Measurements from ENCODE around the gene CDK14.

CDK14 gene

DNA sequence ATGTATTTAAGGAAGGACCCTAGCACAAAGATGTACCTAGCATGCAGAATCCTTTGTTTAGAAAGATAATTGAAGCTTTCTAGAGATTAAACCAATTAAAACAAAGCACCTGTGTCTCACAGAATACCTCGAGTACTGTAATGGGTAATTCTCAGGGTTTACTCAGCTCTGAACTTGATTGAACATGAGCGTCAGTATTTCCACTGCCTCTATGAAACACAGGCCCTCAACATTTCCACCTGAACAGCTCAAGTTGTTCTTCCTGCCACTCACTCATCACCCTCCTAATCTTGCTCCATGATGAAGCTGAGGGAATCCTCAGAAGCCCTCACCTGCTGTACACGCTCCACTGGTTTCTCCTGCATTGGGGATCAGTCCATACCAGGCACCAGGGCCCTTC lies 634.4 kb downstream of the CDK14 start:
- Histone ChIP-seq H3K4me3 (ENCODE audit: extremely low read depth, insufficient read depth, low read length, poor library complexity, severe bottlenecking) (no peak overlapping the region), H3K36me3 (ENCODE audit: control insufficient read depth, insufficient read depth, low read length) (no peaks in the 10 kb centered on the region), H3K27ac (ENCODE audit: low read depth, low read length, severe bottlenecking) (no peak overlapping the region), H3K4me1 (ENCODE audit: control insufficient read depth, insufficient read depth, low read length, poor library complexity, severe bottlenecking) (peaks cover 10% of the 10 kb centered on the region), H3K9me3 (ENCODE audit: control insufficient read depth, low read length) (no peaks in the 10 kb centered on the region)
- 86 to 94% methylated on average over 2 to 3 of the region's 3 CpGs for WGBS, 2 experiments (ENCODE audit: insufficient coverage in 2 of 2)

DNA sequence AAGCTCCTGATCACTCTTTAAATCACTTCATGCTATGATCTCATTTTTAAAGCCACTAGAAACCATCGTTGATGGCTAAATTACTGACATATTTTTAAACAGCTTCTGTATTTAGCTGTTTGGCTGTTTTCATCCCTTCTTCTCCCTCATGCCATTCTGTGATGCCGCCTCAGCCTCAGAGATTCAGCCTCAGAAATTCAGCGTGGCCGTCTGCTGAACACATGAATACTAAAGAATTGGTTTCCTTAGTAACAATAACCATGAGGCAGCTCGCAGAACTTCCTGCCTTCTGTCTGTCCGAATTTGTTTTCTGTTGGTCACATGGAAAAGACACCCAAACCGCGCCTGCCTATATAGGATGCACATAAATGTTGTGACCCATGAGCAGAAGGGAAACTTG lies 637.1 kb downstream of the CDK14 start:
- H3K9me3 ChIP-seq (ENCODE audit: control insufficient read depth, low read length), result no peaks in the 10 kb centered on the region
- no peaks in the 10 kb centered on the region for H3K4me1 ChIP-seq (ENCODE audit: control insufficient read depth, insufficient read depth, low read length, poor library complexity, severe bottlenecking)
- no peak overlapping the region for H3K27ac ChIP-seq (ENCODE audit: low read depth, low read length, severe bottlenecking)
- H3K4me3 ChIP-seq (ENCODE audit: extremely low read depth, insufficient read depth, low read length, poor library complexity, severe bottlenecking), result no peak overlapping the region
- 83 to 84% methylated on average over 8 of the region's 8 CpGs for WGBS, 2 experiments (ENCODE audit: insufficient coverage in 2 of 2)
- H3K36me3 ChIP-seq (ENCODE audit: control insufficient read depth, insufficient read depth, low read length), result no peaks in the 10 kb centered on the region

DNA sequence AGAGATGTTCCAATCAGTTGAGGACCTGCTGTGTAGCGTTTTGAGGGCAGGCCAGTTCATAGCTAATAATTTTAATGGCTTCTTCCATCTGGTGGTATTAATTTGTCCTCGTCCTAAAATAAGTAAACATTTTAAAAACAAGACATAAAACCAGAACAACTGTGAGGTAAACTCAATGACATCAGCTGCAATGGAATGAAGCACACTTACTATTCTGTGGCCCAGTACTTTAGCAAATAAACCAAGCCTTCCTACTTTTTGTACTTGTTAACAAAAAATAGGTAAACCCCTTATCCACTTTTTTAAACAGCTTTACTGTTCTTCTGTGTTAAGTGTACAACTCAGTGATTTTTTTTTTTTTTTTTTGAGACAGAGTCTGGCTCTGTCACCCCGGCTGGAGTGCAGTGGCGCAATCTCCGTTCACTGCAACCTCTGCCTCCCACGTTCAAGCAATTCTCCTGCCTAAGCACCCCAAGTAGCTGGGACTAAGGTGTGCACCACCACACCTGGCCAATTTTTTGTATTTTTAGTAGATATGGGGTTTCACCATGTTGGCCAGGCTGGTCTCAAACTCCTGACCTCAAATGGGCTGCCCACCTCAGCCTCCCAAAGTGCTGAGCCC lies 639.2 kb downstream of the CDK14 start:
- 85% methylated on average over 2 of the region's 6 CpGs; no CpG with 5 or more reads in 1 of the 2 experiments for WGBS, 2 experiments (ENCODE audit: insufficient coverage in 2 of 2)
- Histone ChIP-seq H3K36me3 (ENCODE audit: control insufficient read depth, insufficient read depth, low read length) (no peaks in the 10 kb centered on the region), H3K4me1 (ENCODE audit: control insufficient read depth, insufficient read depth, low read length, poor library complexity, severe bottlenecking) (peaks cover 10% of the 10 kb centered on the region), H3K4me3 (ENCODE audit: extremely low read depth, insufficient read depth, low read length, poor library complexity, severe bottlenecking) (no peak overlapping the region), H3K9me3 (ENCODE audit: control insufficient read depth, low read length) (no peaks in the 10 kb centered on the region), H3K27ac (ENCODE audit: low read depth, low read length, severe bottlenecking) (no peak overlapping the region)

DNA sequence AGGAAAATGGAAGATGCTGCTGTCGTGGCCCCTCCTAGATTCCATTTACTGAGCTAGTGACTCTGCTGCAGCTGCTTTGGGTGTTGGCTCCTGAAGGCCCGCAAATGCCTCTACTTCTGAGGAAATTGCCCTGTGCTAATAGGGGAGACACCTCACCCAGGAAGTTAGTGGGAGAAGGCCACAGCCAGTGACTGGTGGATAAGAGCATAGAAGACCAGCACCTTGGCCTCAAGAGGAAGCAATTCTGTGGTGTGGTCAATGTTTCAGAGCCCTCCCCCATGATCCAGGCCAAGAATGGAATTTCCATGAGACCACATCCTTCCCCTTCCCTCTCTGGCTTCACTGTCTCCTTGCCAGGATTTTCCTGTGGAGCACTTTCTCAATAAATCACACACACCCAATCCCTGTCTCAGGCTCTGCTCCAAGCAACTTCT lies 643.1 kb downstream of the CDK14 start:
- Histone ChIP-seq H3K36me3 (ENCODE audit: control insufficient read depth, insufficient read depth, low read length) (no peaks in the 10 kb centered on the region), H3K4me3 (ENCODE audit: extremely low read depth, insufficient read depth, low read length, poor library complexity, severe bottlenecking) (no peak overlapping the region), H3K27ac (ENCODE audit: low read depth, low read length, severe bottlenecking) (no peak overlapping the region), H3K4me1 (ENCODE audit: control insufficient read depth, insufficient read depth, low read length, poor library complexity, severe bottlenecking) (peaks cover 15% of the 10 kb centered on the region), H3K9me3 (ENCODE audit: control insufficient read depth, low read length) (no peaks in the 10 kb centered on the region)
- 100% methylated on average over 2 of the region's 2 CpGs for WGBS, 2 experiments (ENCODE audit: insufficient coverage in 2 of 2)

DNA sequence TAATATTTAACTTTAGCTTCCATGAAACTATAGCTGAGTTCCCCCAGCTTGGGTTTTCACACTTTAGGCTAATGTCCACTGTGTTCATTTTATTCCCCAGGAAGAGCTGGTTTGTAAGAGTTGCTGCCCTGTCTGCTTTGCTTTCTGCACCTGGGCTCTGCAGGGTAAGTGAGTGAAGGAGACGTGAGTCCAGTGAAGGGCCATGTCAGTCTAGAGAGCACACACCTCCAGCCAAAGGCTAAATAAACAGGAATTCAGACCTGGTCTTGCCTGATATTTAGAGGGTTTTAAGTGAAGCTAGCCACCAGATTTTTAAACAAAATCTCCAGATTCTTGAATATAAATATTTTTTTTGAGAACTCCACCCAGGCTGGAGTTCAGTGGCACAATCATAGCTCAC lies 643.7 kb downstream of the CDK14 start:
- no peak overlapping the region for H3K27ac ChIP-seq (ENCODE audit: low read depth, low read length, severe bottlenecking)
- 100% methylated on average over 1 of the region's 1 CpG; no CpG with 5 or more reads in 1 of the 2 experiments for WGBS, 2 experiments (ENCODE audit: insufficient coverage in 2 of 2)
- no peak overlapping the region for H3K4me3 ChIP-seq (ENCODE audit: extremely low read depth, insufficient read depth, low read length, poor library complexity, severe bottlenecking)
- no peaks in the 10 kb centered on the region for H3K9me3 ChIP-seq (ENCODE audit: control insufficient read depth, low read length)
- H3K4me1 ChIP-seq (ENCODE audit: control insufficient read depth, insufficient read depth, low read length, poor library complexity, severe bottlenecking), result peaks cover 15% of the 10 kb centered on the region
- no peaks in the 10 kb centered on the region for H3K36me3 ChIP-seq (ENCODE audit: control insufficient read depth, insufficient read depth, low read length)

DNA sequence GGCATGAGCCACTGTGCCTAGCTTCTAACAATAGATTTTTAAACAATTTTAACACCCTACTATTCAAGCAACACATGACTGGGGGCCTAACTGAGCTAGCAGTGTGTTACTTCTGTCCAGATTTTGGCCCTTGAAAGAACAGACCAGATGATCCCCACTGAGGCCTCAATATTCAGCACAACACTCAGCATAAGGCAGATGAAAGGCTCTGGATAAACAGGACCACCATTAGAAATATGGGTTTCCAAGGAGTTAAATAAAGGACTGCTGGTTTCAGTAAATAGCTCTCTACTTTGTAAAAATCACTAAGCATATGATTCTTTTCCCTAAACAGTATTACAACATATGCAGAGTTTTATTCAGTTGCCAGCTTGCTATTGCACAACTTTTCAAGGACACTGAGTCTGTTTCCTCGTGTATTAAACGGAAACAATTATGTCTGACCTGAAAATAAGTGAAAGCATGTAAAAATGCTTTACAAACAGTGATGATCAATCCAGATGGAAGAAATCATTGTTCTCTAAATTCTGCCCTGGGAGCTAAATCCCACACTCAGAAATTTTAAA lies 644.3 kb downstream of the CDK14 start:
- Histone ChIP-seq H3K27ac (ENCODE audit: low read depth, low read length, severe bottlenecking) (no peak overlapping the region), H3K4me1 (ENCODE audit: control insufficient read depth, insufficient read depth, low read length, poor library complexity, severe bottlenecking) (peaks cover 15% of the 10 kb centered on the region), H3K36me3 (ENCODE audit: control insufficient read depth, insufficient read depth, low read length) (no peaks in the 10 kb centered on the region), H3K4me3 (ENCODE audit: extremely low read depth, insufficient read depth, low read length, poor library complexity, severe bottlenecking) (no peak overlapping the region), H3K9me3 (ENCODE audit: control insufficient read depth, low read length) (no peaks in the 10 kb centered on the region)
- 76 to 93% methylated on average over 2 of the region's 2 CpGs for WGBS, 2 experiments (ENCODE audit: insufficient coverage in 2 of 2)

DNA sequence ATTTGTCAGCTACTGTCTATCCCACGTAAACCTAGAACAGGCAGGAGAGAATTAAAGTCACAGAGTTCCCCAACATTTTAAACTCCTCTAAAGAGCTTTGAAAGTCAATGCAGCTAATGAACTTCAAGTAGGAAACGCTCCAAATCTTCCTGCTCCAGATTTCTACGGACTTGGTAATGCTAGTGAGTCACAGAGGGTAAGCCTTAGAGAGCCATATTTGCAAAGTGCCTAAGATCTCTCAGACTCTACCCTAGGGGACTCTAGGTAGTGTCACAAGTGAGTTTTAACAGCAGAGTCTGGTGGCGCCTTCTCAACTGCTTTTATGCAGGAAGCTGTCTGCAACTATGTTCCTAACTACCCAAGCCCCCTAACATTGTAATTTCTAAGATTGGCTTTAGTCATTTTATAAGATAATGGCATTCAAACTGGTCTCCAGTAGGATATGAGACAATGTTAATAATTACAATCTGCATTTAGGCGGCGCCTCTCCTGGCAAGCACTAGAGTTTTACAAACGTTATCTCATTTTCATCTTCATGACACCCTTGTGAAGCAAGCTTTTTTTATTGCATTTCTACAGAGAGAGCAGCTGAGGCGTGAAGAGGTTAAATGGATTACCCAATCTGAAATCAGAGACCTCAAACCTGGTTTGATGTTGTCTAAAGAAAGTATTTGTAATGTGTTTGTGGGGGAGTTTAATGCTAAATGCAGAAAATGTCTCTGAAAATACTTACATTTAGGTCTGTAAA lies 646.1 kb downstream of the CDK14 start:
- Histone ChIP-seq H3K27ac (ENCODE audit: low read depth, low read length, severe bottlenecking) (no peak overlapping the region), H3K9me3 (ENCODE audit: control insufficient read depth, low read length) (no peaks in the 10 kb centered on the region), H3K4me3 (ENCODE audit: extremely low read depth, insufficient read depth, low read length, poor library complexity, severe bottlenecking) (no peak overlapping the region), H3K36me3 (ENCODE audit: control insufficient read depth, insufficient read depth, low read length) (no peaks in the 10 kb centered on the region), H3K4me1 (ENCODE audit: control insufficient read depth, insufficient read depth, low read length, poor library complexity, severe bottlenecking) (peaks cover 15% of the 10 kb centered on the region)
- 85 to 95% methylated on average over 4 to 6 of the region's 8 CpGs for WGBS, 2 experiments (ENCODE audit: insufficient coverage in 2 of 2)

DNA sequence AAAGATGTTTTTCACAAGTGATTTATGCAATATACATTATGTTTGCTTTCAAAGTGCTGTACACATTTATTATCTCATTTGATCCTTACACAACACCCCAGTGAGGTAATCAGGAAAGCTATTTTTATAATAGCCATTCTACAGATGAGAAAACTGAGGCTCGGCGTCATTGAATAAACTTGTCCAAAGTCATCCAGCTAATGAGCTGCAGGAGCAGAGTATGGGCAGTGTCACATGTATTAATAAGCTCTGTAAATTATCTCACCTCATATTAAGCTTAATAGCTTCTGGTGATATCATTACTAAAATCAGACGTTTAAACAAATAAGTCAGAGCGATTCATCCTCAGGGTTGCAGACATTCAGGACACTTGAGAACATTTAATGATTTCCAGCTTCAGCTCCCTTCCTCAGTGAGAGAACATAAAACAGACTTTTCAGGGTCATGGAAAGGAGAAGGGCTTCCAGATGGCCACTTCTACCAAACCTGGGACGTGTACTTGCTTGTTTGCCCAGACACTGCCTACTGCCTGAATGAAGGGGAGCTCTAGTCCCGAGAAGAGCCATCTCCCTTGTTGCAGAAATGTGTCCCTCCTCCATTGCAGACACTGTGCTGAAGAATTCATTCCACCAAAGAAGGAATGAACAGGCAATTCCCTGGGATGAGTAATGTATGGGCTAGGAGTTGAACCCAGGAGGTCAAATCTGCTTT lies 647.6 kb downstream of the CDK14 start:
- WGBS, 2 experiments (ENCODE audit: insufficient coverage in 2 of 2), result 88 to 93% methylated on average over 3 of the region's 6 CpGs

DNA sequence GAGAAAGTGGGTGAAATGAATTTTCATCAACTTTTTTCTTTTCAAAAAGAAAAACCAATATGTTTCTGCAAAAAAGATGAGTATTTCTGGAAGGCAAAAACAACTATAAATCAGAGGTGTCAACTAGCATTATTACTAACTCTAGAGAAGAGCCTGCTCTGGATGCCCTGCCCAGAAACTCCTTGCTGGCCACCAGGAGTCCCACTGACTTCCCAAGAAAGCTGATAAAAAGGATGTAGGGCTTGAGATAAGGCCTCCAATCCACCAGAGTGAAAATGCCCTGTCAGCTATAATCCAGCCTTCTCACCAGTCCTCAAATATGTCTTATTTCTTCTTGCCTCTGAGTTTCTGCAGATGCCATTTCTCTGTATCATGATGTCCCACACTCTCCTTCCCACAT lies 651.4 kb downstream of the CDK14 start:
- Histone ChIP-seq H3K36me3 (ENCODE audit: control insufficient read depth, insufficient read depth, low read length) (no peaks in the 10 kb centered on the region), H3K27ac (ENCODE audit: low read depth, low read length, severe bottlenecking) (no peak overlapping the region), H3K4me1 (ENCODE audit: control insufficient read depth, insufficient read depth, low read length, poor library complexity, severe bottlenecking) (peaks cover 11% of the 10 kb centered on the region), H3K4me3 (ENCODE audit: extremely low read depth, insufficient read depth, low read length, poor library complexity, severe bottlenecking) (no peak overlapping the region), H3K9me3 (ENCODE audit: control insufficient read depth, low read length) (no peaks in the 10 kb centered on the region)

More for the DNA sequence above, 647.6 kb downstream of the CDK14 start:
- H3K9me3 ChIP-seq (ENCODE audit: control insufficient read depth, low read length), result no peaks in the 10 kb centered on the region
- no peak overlapping the region for H3K27ac ChIP-seq (ENCODE audit: low read depth, low read length, severe bottlenecking)
- peaks cover 17% of the 10 kb centered on the region for H3K4me1 ChIP-seq (ENCODE audit: control insufficient read depth, insufficient read depth, low read length, poor library complexity, severe bottlenecking)
- no peak overlapping the region for H3K4me3 ChIP-seq (ENCODE audit: extremely low read depth, insufficient read depth, low read length, poor library complexity, severe bottlenecking)
- H3K36me3 ChIP-seq (ENCODE audit: control insufficient read depth, insufficient read depth, low read length), result no peaks in the 10 kb centered on the region

DNA sequence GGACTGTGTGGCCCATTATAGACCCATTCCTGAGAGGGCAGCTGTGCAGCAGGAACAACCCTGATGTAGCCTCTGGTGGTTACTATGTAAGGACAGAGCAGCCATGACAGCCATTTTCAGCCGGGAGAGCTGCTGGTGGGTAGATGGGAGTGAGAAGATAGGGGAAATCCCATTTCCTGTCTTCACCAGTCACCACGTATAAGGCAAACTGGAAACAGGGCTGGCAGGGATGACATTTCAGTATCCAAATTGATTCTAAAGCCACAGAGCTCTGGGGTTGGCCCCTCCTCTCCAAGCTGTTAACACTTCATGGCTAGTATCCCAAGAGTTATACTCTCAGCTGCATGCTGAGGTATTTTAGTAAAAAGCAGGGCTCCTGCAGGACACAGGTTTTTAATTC lies 652.9 kb downstream of the CDK14 start:
- WGBS, 2 experiments (ENCODE audit: insufficient coverage in 2 of 2), result 71 to 78% methylated on average over 2 of the region's 2 CpGs
- Histone ChIP-seq H3K4me3 (ENCODE audit: extremely low read depth, insufficient read depth, low read length, poor library complexity, severe bottlenecking) (no peak overlapping the region), H3K36me3 (ENCODE audit: control insufficient read depth, insufficient read depth, low read length) (no peaks in the 10 kb centered on the region), H3K4me1 (ENCODE audit: control insufficient read depth, insufficient read depth, low read length, poor library complexity, severe bottlenecking) (peaks cover 11% of the 10 kb centered on the region), H3K27ac (ENCODE audit: low read depth, low read length, severe bottlenecking) (no peak overlapping the region), H3K9me3 (ENCODE audit: control insufficient read depth, low read length) (no peaks in the 10 kb centered on the region)

Data from mesodermal cell (in vitro differentiated cells).